H1 (cell line): ENCODE measurements around the gene NAA11. TPM values are rescaled to one million over a fixed set of nuclear protein-coding genes. Genes with fewer than 3 reads are reported as not detected.

Source experiments
- CHD7 ChIP-seq: fragments of 300-600 bp; sonication (generic); IDR thresholded peaks from 2 replicates; pipeline ENCODE4 v1.7.1; 2012; ENCODE audit warnings: low read length, moderate library complexity, mild to moderate bottlenecking, inconsistent platforms; ENCODE audit not compliant: insufficient replicate concordance
- POLR2A ChIP-seq, 2 experiments: IDR thresholded peaks; 1 replicate in 1 of 2; 2 replicates in 1 of 2; pipeline ENCODE4 v1.6.1; 2011; ENCODE audit warnings: low read depth in 2 of 2, low read length in 2 of 2, mild to moderate bottlenecking in 2 of 2; ENCODE audit errors: control extremely low read depth in 1 of 2
- polyA plus RNA-seq, 7 experiments: library from polyadenylated mRNA; depleted of rRNA in 3 of 7; stranded (reverse) in 5 of 7; unstranded in 2 of 7; fragments of >200 nt in 5 of 7; fragments of 200-250 nt in 2 of 7; gene quantifications; 1 replicate in 5 of 7; 2 replicates in 1 of 7; 4 replicates in 1 of 7; pipeline versions ENCODE4 v1.2.1 to v1.2.3, GENCODE V29; 2011 to 2013; ENCODE audit warnings: missing spikeins in 2 of 7, mixed read lengths in 2 of 7
- total RNA-seq: library from RNA; stranded (reverse); fragmentation: NEBNext Ultra II Directional; extraction: Animal tissue kit (Norgen Biotek cat#: 25700); gene quantifications from 2 replicates; pipeline ENCODE4 v1.2.1, GENCODE V29; 2021

NAA11 gene
- total and polyA plus RNA-seq, 2 of the 8 experiments (the other 6 are each of a cell fraction or from before 2014, with no cell fraction given), result not detected

- TF ChIP-seq CHD7 (no peak), POLR2A (IDR thresholded peaks at IDR 0.05; ENCODE audit: control extremely low read depth in 1 of 2, low read depth in 2 of 2, low read length in 2 of 2) (no peak)
These were observed 38.2 kb upstream of the NAA11 start (continued) for GRCh38 chr4:79364061-79364460.
